Measurements from ENCODE around the gene YBX2.

DNA sequence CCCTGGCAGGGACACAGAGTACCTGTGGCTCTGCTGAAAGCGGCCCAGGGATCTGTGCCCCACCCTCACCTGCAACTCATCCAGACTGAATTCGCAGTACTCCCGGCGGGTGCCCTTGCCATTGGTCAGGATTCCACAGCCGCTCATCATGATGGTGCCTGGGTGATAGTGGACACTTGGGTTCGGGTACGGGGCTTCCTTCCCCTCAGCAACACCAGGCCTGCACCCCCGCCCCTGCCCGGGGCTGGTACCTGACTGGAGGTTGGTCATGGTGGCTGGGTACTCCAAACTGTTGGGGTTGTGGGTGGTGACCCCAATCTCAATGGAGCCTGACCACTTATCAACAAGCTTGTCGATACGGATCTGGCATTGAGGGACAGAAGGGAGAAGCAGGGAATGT is 31.7 kb upstream of the YBX2 start:
- TF ChIP-seq CTCF (IDR thresholded peaks at IDR 0.05) (no peak), TCF7L2 (IDR thresholded peaks at IDR 0.05; ENCODE audit: low read depth, low read length) (no peak), SIN3A (IDR thresholded peaks at IDR 0.05; ENCODE audit: borderline replicate concordance, insufficient read depth, low read depth, low read length) (no peak)

Data from Panc1 (cell line).